Lower lobe of right lung (tissue), 2 donors: ENCODE data around the gene PSME1. TPM values are rescaled to one million over a fixed set of nuclear protein-coding genes. Genes with fewer than 3 reads are reported as not detected.

Experiments used
- ATAC-seq, 2 donors: fragments of 200-7000 bp; cut with Tn5 transposase; one replicate each; pipeline ENCODE4 v1.9.1; 2020 to 2022; ENCODE audit warnings: mild to moderate bottlenecking in 2 of 2, moderate library complexity in 2 of 2
- DNase-seq: peaks from one replicate; pipeline ENCODE4 v3.0.0-alpha.2; 2020
- H3K27ac ChIP-seq: fragments of 200-600 bp; one replicate; pipeline ENCODE4 v1.8.0; 2022
- H3K27me3 ChIP-seq: fragments of 200-600 bp; one replicate; pipeline ENCODE4 v1.8.0; 2022; ENCODE audit warnings: low read depth
- H3K36me3 ChIP-seq: fragments of 200-600 bp; one replicate; pipeline ENCODE4 v1.8.0; 2022; ENCODE audit warnings: mild to moderate bottlenecking
- H3K4me1 ChIP-seq: fragments of 200-600 bp; one replicate; pipeline ENCODE4 v1.8.0; 2022
- H3K4me3 ChIP-seq: fragments of 200-600 bp; one replicate; pipeline ENCODE4 v1.8.0; 2022; ENCODE audit warnings: mild to moderate bottlenecking
- H3K9me3 ChIP-seq: fragments of 200-600 bp; one replicate; pipeline ENCODE4 v1.8.0; 2022
- intact Hi-C: fragments of 100-400 bp; cut with DNase I; formaldehyde crosslinking; loops from one replicate; pipeline ENCODE4 v1.11.0; 2022
- total RNA-seq: library from RNA; stranded (reverse); fragmentation: NEBNext Ultra II Directional; extraction: Animal tissue kit (Norgen Biotek cat#: 25700); gene quantifications from one replicate; pipeline ENCODE4 v1.2.1, GENCODE V29; 2021
- TF ChIP-seq, protein P1 (sequence below): fragments of 200-600 bp; IDR thresholded peaks from one replicate; pipeline ENCODE4 v1.8.0; 2022; ENCODE audit warnings: antibody characterized with exemption, mild to moderate bottlenecking
- donor health status: DM: no; HTN: yes; CAD: no; lungs with severe emphysema.

The PSME1 gene
- total RNA-seq, 1 donor from 2014 or later = 198 TPM

DNA sequence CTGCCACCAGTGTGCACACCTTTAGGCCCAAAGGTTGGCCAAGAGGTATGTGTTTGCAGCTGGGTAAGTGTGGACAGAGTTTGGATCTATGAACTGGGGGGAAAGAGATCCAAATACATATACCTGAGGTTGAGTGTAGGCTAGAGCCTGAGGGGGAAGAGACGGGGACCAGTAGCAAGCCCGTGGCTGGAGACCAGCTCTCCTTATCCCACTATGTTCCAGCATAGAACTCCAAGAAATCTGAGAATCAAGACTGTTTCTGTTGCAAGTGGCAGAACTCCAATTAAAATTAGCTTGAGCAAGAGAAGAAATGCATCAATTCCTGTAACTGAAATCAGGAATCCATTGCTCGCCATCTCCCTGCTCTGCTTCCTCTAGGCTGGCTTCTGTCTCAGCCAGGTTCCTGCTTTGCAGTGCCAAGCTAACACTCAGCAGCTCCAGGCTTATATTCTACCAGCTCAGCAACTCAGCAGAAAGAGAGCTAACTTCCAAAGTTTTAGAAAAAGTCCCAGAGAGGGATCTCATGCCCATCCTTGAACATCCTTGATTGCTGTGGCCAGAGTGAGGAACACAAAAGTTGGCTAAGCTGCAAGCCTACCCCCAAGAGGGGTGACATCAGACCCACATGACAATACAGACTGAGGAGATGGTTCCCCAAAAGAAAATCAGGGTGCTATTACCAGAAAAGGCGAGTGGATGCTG lies 43.3 kb upstream of the PSME1 start:
- no peak overlapping the region for H3K27ac ChIP-seq
- no peaks in the 10 kb centered on the region for H3K9me3 ChIP-seq
- peaks cover 31% of the 10 kb centered on the region for H3K4me1 ChIP-seq
- H3K4me3 ChIP-seq = no peak overlapping the region
- H3K36me3 ChIP-seq = peaks cover 1% of the 10 kb centered on the region
- DNase-seq (no peak), ATAC-seq (no peak)
- intact Hi-C loops = no loop called here
- TF ChIP-seq, protein P1, sequence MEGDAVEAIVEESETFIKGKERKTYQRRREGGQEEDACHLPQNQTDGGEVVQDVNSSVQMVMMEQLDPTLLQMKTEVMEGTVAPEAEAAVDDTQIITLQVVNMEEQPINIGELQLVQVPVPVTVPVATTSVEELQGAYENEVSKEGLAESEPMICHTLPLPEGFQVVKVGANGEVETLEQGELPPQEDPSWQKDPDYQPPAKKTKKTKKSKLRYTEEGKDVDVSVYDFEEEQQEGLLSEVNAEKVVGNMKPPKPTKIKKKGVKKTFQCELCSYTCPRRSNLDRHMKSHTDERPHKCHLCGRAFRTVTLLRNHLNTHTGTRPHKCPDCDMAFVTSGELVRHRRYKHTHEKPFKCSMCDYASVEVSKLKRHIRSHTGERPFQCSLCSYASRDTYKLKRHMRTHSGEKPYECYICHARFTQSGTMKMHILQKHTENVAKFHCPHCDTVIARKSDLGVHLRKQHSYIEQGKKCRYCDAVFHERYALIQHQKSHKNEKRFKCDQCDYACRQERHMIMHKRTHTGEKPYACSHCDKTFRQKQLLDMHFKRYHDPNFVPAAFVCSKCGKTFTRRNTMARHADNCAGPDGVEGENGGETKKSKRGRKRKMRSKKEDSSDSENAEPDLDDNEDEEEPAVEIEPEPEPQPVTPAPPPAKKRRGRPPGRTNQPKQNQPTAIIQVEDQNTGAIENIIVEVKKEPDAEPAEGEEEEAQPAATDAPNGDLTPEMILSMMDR = no peak
- no peaks in the 10 kb centered on the region for H3K27me3 ChIP-seq

DNA sequence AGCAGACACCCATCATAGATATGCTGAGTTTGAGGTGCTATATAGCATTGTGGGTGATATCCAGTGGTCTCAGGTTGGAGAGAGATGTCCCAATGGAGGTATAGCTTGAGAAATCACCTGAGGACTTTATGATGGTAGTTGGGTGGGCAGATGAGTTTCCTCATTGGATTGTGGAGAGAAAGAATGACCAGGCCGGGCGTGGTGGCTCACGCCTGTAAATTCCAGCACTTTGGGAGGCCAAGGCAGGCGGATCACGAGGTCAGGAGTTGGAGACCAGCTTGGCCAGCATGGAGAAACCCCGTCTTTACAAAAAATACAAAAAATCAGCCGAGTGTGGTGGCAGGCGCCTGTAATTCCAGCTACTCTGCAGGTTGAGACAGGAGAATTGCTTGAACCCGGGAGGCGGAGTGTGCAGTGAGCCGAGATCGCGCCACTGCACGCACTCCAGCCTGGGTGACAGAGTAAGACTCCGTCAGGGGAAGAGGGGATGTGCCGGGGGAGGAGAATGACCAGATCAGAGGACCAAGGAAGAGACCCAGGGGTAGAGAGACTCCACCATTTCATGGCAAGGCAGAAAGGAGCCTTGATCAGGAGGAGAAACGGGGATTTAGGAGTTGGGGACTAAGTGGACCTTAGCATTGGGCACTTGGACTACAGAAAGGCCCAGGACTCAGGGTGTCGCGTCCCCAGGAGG lies 42.6 kb upstream of the PSME1 start:
- ATAC-seq = no peak
- Histone ChIP-seq H3K27me3 (no peaks in the 10 kb centered on the region), H3K4me3 (peak overlapping the region; percentile 94), H3K36me3 (peaks cover 8% of the 10 kb centered on the region), H3K27ac (peak overlapping the region; percentile 98), H3K4me1 (peaks cover 31% of the 10 kb centered on the region), H3K9me3 (no peaks in the 10 kb centered on the region)
- no peak for DNase-seq
- TF ChIP-seq, protein P1 = no peak
- intact Hi-C loops = no loop called here

DNA sequence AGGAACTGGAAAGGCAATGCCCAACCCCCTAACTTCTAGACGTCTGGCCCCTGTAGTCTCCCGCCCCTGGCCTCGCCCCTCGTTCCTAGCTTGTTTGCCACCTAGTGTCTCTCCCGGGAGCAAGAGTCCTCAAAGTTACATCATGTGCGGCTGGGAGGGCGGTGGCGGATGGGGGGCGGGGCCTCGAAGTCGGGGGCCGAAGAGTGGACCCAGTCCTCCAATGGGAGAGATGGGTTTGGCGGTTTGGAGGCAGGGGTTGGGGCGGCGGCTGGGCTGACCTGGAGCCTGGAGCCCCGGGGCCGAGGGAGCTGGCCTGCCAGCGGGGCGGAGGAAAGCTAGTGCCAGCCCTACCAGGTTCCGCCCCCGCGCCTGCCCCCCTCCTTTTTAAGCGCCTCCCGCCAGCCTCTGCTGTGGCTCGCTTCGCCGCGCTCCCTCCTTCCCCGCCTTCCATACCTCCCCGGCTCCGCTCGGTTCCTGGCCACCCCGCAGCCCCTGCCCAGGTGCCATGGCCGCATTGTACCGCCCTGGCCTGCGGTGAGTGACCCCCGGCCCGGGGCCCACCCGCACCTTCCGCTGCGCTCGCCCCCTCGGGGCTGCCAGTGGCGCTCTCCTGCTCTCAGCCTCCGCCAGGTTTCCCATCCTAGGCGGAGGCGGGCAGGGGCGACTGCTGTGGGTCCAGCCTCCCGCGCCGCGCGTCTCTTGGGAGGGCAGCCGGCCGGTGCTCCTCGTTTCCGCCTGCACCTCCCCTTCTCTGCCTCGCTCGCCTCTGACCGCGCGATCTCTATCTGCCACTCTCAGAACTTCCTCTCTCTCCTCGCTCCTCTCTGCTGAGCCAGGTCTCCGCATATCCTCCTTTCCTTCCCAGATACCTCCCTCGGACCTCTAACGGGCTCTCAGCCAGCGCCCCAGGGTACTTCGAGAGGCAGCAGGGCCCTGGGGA lies 41.8 kb upstream of the PSME1 start, which contains the start of gene PCK2:
Gene PCK2 (plus strand): TSS at position 411 of the 940 bp plus-strand sequence. CDS start 95 bp downstream, at position 506.
- ATAC-seq (peak; percentile 96 to 97), DNase-seq (peak; percentile 98)
- peak within 1 kb of the TSS; percentile 98 for H3K27ac ChIP-seq
- H3K36me3 ChIP-seq = peaks cover 16% of the 10 kb centered on the region
- intact Hi-C loops = no loop called here
- no peaks in the 10 kb centered on the region for H3K27me3 ChIP-seq
- TF ChIP-seq, protein P1 = peak; percentile 5
- no peaks in the 10 kb centered on the region for H3K9me3 ChIP-seq
- H3K4me1 ChIP-seq = peaks cover 31% of the 10 kb centered on the region
- H3K4me3 ChIP-seq = peak within 1 kb of the TSS; percentile 94

DNA sequence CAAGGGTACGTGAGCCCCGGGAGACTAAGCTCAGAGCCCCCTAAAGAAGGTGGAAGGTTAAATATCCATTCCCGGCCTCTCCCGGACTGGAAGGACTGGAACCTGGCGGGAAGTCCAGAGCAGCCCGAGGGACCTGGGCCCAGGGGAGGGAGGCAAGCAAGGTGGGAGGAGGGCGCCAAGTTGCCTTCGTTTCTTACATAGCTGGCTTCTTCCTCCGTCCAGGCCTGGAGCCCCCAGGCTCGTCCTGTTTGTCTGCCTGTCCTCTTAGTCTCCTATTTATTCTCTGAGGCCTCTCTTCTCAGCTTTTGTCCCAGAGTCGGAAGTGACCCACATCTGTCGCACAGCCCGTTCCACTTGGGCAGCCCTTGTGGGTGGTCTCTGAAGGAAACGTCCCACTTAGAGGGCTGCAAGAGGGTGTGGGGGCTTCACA lies 41.1 kb upstream of the PSME1 start:
- Histone ChIP-seq H3K4me3 (peak overlapping the region; percentile 94), H3K9me3 (no peaks in the 10 kb centered on the region), H3K4me1 (peaks cover 31% of the 10 kb centered on the region), H3K27ac (peak overlapping the region; percentile 98), H3K27me3 (no peaks in the 10 kb centered on the region), H3K36me3 (peaks cover 22% of the 10 kb centered on the region)
- ATAC-seq (peak in 1 of 2 donors; percentile 15), DNase-seq (no peak)
- intact Hi-C loops = no loop called here
- TF ChIP-seq, protein P1 = no peak
